Keratinocyte (primary cell): ENCODE results near the gene PFKP. TPM values are rescaled to one million over a fixed set of nuclear protein-coding genes. Genes with fewer than 3 reads are reported as not detected.

Experiments
- DNase-seq: peaks from one replicate; pipeline ENCODE4 v3.0.0-alpha.2; 2011; ENCODE audit warnings: low read depth, missing footprints, low spot score
- FAIRE-seq: peaks from 2 replicates; lab custom pipeline; 2011; peaks lifted over from hg19 to GRCh38; lab: Jason Lieb, UNC
- H2AFZ ChIP-seq: 2 replicates; pipeline ENCODE4 v1.6.0; 2012; ENCODE audit warnings: low read length, control low read depth, inconsistent platforms; ENCODE audit not compliant: control insufficient read depth
- H3K27ac ChIP-seq: 2 replicates; pipeline ENCODE4 v1.5.1; 2011; ENCODE audit warnings: low read length; ENCODE audit not compliant: control insufficient read depth, insufficient read depth
- H3K27me3 ChIP-seq: 3 replicates; pipeline ENCODE4 v1.6.0; 2011; ENCODE audit warnings: low read length; ENCODE audit not compliant: control insufficient read depth, insufficient read depth; ENCODE audit errors: extremely low read depth
- H3K36me3 ChIP-seq, 2 experiments: 2 replicates in 1 of 2; 3 replicates in 1 of 2; pipeline ENCODE4 v1.5.1; 2011; ENCODE audit warnings: low read length in 2 of 2, mild to moderate bottlenecking in 1 of 2; ENCODE audit not compliant: control insufficient read depth in 2 of 2, insufficient read depth in 2 of 2; ENCODE audit errors: extremely low read depth in 1 of 2
- H3K4me1 ChIP-seq: 3 replicates; pipeline ENCODE4 v1.5.1; 2011; ENCODE audit warnings: low read length; ENCODE audit not compliant: control insufficient read depth, insufficient read depth; ENCODE audit errors: extremely low read depth
- H3K4me2 ChIP-seq: 3 replicates; pipeline ENCODE4 v1.6.0; 2011; ENCODE audit warnings: low read depth, low read length; ENCODE audit not compliant: control insufficient read depth, insufficient read depth; ENCODE audit errors: extremely low read depth
- H3K4me3 ChIP-seq, 3 experiments: fragments of 200-600 bp in 1 of 3; sonication (generic) in 1 of 3; 2 replicates in 2 of 3; 3 replicates in 1 of 3; pipeline ENCODE4 v1.5.1; 2011 to 2016; ENCODE audit warnings: low read length in 3 of 3, mild to moderate bottlenecking in 3 of 3, control low read depth in 2 of 3, inconsistent platforms in 1 of 3, low read depth in 1 of 3, mixed read lengths in 1 of 3, mixed run types in 1 of 3, moderate library complexity in 1 of 3; ENCODE audit not compliant: control insufficient read depth in 2 of 3, insufficient read depth in 2 of 3; ENCODE audit errors: extremely low read depth in 1 of 3
- H3K79me2 ChIP-seq: 2 replicates; pipeline ENCODE4 v1.6.0; 2012; ENCODE audit warnings: low read length; ENCODE audit not compliant: control insufficient read depth, insufficient read depth
- H3K9ac ChIP-seq: 3 replicates; pipeline ENCODE4 v1.6.0; 2011; ENCODE audit warnings: low read length; ENCODE audit not compliant: control insufficient read depth, insufficient read depth; ENCODE audit errors: extremely low read depth
- H3K9me1 ChIP-seq: 3 replicates; pipeline ENCODE4 v1.6.0; 2011; ENCODE audit warnings: low read length; ENCODE audit not compliant: control insufficient read depth, insufficient read depth; ENCODE audit errors: extremely low read depth
- H3K9me3 ChIP-seq: 2 replicates; pipeline ENCODE4 v1.5.1; 2012; ENCODE audit warnings: low read depth, low read length; ENCODE audit not compliant: control insufficient read depth
- H4K20me1 ChIP-seq: 3 replicates; pipeline ENCODE4 v1.6.0; 2011; ENCODE audit warnings: low read length; ENCODE audit not compliant: control insufficient read depth, insufficient read depth; ENCODE audit errors: extremely low read depth
- CTCF ChIP-seq, 3 experiments: IDR thresholded peaks in 1 of 3; conservative IDR thresholded peaks in 1 of 3; optimal IDR thresholded peaks in 1 of 3; 2 replicates in 2 of 3; 3 replicates in 1 of 3; pipeline versions ENCODE3 to v1.5.1; 2011; ENCODE audit warnings: low read length in 3 of 3, mild to moderate bottlenecking in 3 of 3, moderate library complexity in 2 of 3, control low read depth in 1 of 3, inconsistent platforms in 1 of 3; ENCODE audit not compliant: insufficient read depth in 2 of 3; ENCODE audit errors: extremely low read depth in 1 of 3
- EZH2 ChIP-seq: IDR thresholded peaks from one replicate; pipeline ENCODE4 v1.6.1; 2012; ENCODE audit warnings: inconsistent platforms, mild to moderate bottlenecking, low read length, moderate library complexity
- dilution Hi-C: fragments of 300-500 bp; cut with MboI; formaldehyde crosslinking; loops from one replicate; pipeline ENCODE4 v1.7.0; 2020; ENCODE audit warnings: low sequenced_read_pairs; ENCODE audit not compliant: extremely low pct_ligation_motif_present
- polyA plus RNA-seq, 5 experiments: library from polyadenylated mRNA; depleted of rRNA in 3 of 5; stranded (reverse) in 3 of 5; stranded (forward) in 1 of 5; unstranded in 1 of 5; fragments of >200 nt; gene quantifications; 1 replicate in 1 of 5; 2 replicates in 3 of 5; 3 replicates in 1 of 5; pipeline versions ENCODE4 v1.2.1 to v1.2.3, GENCODE V29; 2011 to 2012; ENCODE audit warnings: missing spikeins in 2 of 5, low read depth in 1 of 5, low replicate concordance in 1 of 5

The PFKP gene
- polyA plus RNA-seq, 1 donor (not counting 4 experiments of a cell fraction or from before 2014, with no cell fraction given): 117 TPM

- Histone ChIP-seq H3K4me3 (no peak overlapping the region), H3K9me3 (no peaks in the 10 kb centered on the region), H3K79me2 (no peaks in the 10 kb centered on the region), H2AFZ (no peak overlapping the region), H3K27ac (no peak overlapping the region), H3K36me3 (peaks cover 53 to 56% of the 10 kb centered on the region in 2 experiments), H3K4me2 (no peak overlapping the region), H4K20me1 (no peaks in the 10 kb centered on the region), H3K27me3 (no peaks in the 10 kb centered on the region), H3K4me1 (no peaks in the 10 kb centered on the region), H3K9me1 (no peaks in the 10 kb centered on the region), H3K9ac (no peak overlapping the region)
- TF ChIP-seq CTCF (optimal IDR thresholded peaks at IDR 0.05 in 1 of 3, IDR thresholded peaks at IDR 0.05 in 1 of 3, conservative IDR thresholded peaks at IDR 0.05 in 1 of 3; ENCODE audit: extremely low read depth in 1 of 3, insufficient read depth in 2 of 3, low read length in 3 of 3): no peak
- no peak for TF ChIP-seq EZH2
- dilution Hi-C loops: no loop called here
- no peak for FAIRE-seq
- DNase-seq: no peak
These were observed 76.0 kb downstream of the PFKP start for GRCh38 chr10:3143366-3143765.

GRCh38 chr10:3143791-3144434, 76.6 kb downstream of the PFKP start:
- dilution Hi-C loops: no loop called here
- H3K36me3 ChIP-seq: peaks cover 51 to 61% of the 10 kb centered on the region in 2 experiments

More at GRCh38 chr10:3143791-3144434, 76.6 kb downstream of the PFKP start:
- Histone ChIP-seq H3K9me3 (no peaks in the 10 kb centered on the region), H3K4me3 (no peak overlapping the region), H3K79me2 (no peaks in the 10 kb centered on the region), H3K4me1 (no peaks in the 10 kb centered on the region), H2AFZ (no peak overlapping the region), H3K9ac (no peak overlapping the region), H4K20me1 (no peaks in the 10 kb centered on the region), H3K4me2 (no peak overlapping the region), H3K27ac (no peak overlapping the region), H3K27me3 (no peaks in the 10 kb centered on the region), H3K9me1 (no peaks in the 10 kb centered on the region)
- TF ChIP-seq EZH2 (no peak), CTCF (optimal IDR thresholded peaks at IDR 0.05 in 1 of 3, IDR thresholded peaks at IDR 0.05 in 1 of 3, conservative IDR thresholded peaks at IDR 0.05 in 1 of 3; ENCODE audit: extremely low read depth in 1 of 3, insufficient read depth in 2 of 3, low read length in 3 of 3) (no peak)
- no peak for FAIRE-seq
- DNase-seq: no peak
